ENCODE measurements around the gene STING1. TPM values are rescaled to one million over a fixed set of nuclear protein-coding genes. Genes with fewer than 3 reads are reported as not detected.
"Not testable (repeated sequence)": the region's sequence is repeated elsewhere in the genome, so short reads cannot be mapped to it uniquely, and the experiment has no call there.

STING1 gene
- total RNA-seq, 1 experiment from 2014 or later = 0.21 TPM

- no peaks in the 10 kb centered on the region; the same call in 1 of the 2 replicates for H3K27me3 ChIP-seq (ENCODE audit: control insufficient read depth, insufficient read depth, low read length)
- H3K4me3 ChIP-seq (ENCODE audit: insufficient read depth, low read depth, low read length) = no peak overlapping the region
- no peak for DNase-seq
- no peaks in the 10 kb centered on the region for H3K36me3 ChIP-seq (replicated peaks; ENCODE audit: control insufficient read depth, insufficient read depth, low read length)
These were observed 37.0 kb downstream of the STING1 start for GRCh38 chr5:139445325-139446170.

DNA sequence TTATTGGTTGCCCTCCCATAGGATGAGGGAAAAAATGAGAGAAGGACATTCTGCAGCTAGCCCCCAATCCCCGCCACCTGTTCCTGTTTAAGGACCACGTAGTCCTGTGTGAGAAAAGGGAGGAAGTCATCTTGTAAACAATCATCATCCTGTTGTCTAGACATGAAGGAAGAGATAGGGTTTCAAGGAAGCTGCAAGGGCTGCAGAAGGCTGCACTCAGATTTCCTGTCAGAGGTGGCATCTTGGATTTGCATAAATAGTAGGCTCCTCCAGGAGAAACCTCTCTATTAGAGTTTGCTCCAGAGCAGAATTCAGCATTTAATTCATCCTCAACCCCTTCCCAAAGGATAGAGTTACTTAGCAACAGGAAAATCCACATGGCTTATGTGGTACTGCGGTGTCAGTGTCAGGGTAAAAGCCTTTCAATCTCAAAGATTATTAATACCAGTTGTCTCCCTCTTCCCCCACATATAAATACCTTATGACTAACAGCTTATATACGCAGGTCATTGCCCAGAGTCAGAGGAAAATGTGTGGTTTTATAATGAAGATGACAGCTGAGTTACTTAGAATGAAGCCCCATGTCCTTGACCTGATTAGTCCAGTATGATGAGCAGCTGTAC is 38.6 kb downstream of the STING1 start:
- no peak for DNase-seq
- Histone ChIP-seq H3K4me3 (ENCODE audit: insufficient read depth, low read depth, low read length) (no peak overlapping the region), H3K36me3 (replicated peaks; ENCODE audit: control insufficient read depth, insufficient read depth, low read length) (no peaks in the 10 kb centered on the region), H3K27me3 (ENCODE audit: control insufficient read depth, insufficient read depth, low read length) (no peaks in the 10 kb centered on the region; the same call in 1 of the 2 replicates)

DNA sequence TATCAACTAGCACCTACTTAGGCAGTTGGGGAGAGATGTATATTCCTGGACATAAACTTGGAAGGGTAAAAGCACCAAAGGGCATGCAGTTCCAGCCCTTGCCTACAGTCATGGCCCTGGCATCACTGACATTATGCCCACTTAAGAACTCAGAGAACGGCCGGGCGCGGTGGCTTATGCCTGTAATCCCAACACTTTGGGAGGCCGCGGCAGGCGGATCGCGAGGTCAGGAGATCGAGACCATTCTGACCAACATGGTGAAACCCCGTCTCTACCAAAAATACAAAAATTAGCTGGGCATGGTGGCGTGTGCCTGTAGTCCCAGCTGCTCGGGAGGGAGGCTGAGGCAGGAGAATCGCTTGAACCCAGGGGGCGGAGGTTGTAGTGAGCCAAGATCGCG is 42.1 kb downstream of the STING1 start:
- H3K27me3 ChIP-seq (ENCODE audit: control insufficient read depth, insufficient read depth, low read length); H3K4me3 ChIP-seq (ENCODE audit: insufficient read depth, low read depth, low read length); H3K36me3 ChIP-seq (replicated peaks; ENCODE audit: control insufficient read depth, insufficient read depth, low read length); DNase-seq: not testable (repeated sequence)

DNA sequence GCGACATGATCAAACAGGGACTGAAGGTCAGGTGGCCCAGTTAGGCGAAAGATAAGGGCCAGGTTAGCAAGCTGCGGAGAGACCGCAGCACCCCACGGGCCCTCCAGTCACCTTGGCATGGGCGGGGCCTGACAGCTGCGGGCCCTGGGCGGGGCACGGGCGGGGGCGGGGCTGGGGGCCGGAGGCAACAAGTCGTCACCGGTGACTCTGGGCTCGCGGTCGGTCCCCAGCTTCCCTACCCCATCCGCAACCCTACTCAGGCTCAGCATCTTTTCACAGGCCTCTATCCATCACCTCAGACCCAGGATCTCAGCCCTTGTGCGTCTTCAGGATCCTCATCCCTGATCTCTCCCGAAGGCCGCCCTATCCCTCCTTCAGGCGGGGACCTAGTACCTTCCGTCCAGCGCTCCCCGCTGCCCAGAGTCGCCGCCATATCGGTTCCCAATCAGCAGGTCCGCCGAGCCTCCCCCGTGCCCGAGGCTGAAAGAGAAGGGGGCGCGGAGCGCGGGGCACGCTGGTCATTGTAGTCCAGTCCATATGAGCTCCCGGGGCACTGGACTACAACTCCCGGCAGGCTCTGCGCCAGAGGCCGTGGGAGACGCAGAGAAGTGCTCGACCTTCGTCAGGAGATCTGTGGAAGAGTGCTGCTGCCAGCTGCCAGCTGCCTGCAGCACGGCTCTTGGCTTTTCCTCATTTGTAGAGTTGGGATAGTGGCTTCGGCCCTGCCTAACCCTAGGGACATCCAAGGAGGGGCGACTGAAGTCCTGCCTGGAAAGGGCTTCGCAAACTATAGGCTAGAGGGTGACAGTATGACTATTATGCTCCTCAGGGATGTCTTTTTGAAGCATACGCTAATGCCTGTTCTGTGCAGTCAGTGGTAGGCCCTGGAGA is 43.3 kb downstream of the STING1 start, which contains the start of gene DNAJC18:
TSS of gene DNAJC18 (minus strand) at position 513 of the 891 bp plus-strand sequence. CDS start at position 433, 80 bp downstream.
- DNase-seq = peak; percentile 97

DNA sequence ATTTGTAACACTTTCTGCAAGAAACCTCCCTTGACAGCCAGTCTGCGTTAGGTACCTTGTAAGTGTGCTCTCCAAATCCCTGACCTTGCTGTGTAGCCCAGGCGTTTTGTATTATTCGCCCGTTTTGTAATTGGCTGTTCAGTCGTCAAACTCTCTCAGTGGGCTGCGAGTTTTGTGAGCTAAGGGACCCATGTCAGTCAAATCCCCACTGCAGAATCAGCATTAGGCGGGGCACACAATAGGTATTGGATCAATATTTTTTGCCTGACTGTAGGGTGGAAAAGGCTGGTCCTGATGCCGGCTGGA is 43.9 kb downstream of the STING1 start:
- Histone ChIP-seq H3K27me3 (ENCODE audit: control insufficient read depth, insufficient read depth, low read length) (no peaks in the 10 kb centered on the region; the same call in 1 of the 2 replicates), H3K4me3 (ENCODE audit: insufficient read depth, low read depth, low read length) (peak overlapping the region; percentile 83), H3K36me3 (replicated peaks; ENCODE audit: control insufficient read depth, insufficient read depth, low read length) (peaks cover 1% of the 10 kb centered on the region)
- no peak for DNase-seq

More for the DNA sequence above, 43.3 kb downstream of the STING1 start, which contains the start of gene DNAJC18:
- Histone ChIP-seq H3K36me3 (replicated peaks; ENCODE audit: control insufficient read depth, insufficient read depth, low read length) (peaks cover under 1% of the 10 kb centered on the region), H3K4me3 (ENCODE audit: insufficient read depth, low read depth, low read length) (peak within 1 kb of the TSS; percentile 83), H3K27me3 (ENCODE audit: control insufficient read depth, insufficient read depth, low read length) (no peaks in the 10 kb centered on the region; the same call in 1 of the 2 replicates)

- no peak for DNase-seq
- Histone ChIP-seq H3K27me3 (ENCODE audit: control insufficient read depth, insufficient read depth, low read length) (no peaks in the 10 kb centered on the region), H3K36me3 (replicated peaks; ENCODE audit: control insufficient read depth, insufficient read depth, low read length) (peaks cover 3% of the 10 kb centered on the region), H3K4me3 (ENCODE audit: insufficient read depth, low read depth, low read length) (no peak overlapping the region)
These were observed 46.9 kb downstream of the STING1 start for GRCh38 chr5:139435676-139436075.

DNA sequence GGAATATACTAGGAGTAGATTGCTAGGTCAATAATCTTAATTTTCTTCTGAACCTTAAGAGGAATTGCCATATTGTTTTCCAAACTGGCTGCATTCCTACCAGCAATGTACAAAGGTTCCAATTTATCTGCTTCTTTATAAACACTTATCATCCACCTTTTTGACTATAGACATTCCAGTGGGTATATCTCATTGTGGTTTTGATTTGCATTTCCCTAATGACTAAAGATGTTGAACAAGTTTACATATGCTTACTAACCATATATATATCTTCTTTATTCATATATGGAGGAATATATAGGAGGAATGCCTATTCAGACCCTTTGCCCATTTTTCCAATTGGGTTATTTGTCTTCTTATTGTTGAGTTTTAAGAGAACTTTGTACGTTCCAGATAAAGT is 50.9 kb downstream of the STING1 start:
- Histone ChIP-seq H3K36me3 (replicated peaks; ENCODE audit: control insufficient read depth, insufficient read depth, low read length) (peaks cover 3% of the 10 kb centered on the region), H3K4me3 (ENCODE audit: insufficient read depth, low read depth, low read length) (no peak overlapping the region), H3K27me3 (ENCODE audit: control insufficient read depth, insufficient read depth, low read length) (no peaks in the 10 kb centered on the region)
- DNase-seq = no peak

DNA sequence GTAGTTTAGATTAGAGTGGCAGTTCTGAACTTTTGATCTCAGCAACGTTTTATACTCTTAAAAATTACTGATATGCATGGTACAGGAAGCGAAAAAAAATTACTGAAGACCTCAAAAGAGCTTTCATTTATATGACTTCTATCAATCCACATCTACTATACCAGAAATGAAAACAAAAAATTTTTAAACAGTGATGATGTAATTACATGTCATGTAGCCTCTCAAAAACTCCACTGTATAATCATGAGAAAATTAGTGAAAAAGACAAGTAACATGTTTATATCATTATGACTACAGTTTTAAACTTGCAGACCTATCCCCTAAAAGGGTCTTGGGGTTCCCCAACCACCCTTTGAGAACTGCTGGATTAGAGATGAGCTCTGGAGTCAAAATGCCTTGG is 52.5 kb downstream of the STING1 start:
- Histone ChIP-seq H3K27me3 (ENCODE audit: control insufficient read depth, insufficient read depth, low read length) (no peaks in the 10 kb centered on the region), H3K4me3 (ENCODE audit: insufficient read depth, low read depth, low read length) (no peak overlapping the region), H3K36me3 (replicated peaks; ENCODE audit: control insufficient read depth, insufficient read depth, low read length) (peaks cover 5% of the 10 kb centered on the region)
- DNase-seq = no peak

GRCh38 chr5:139426203-139426885 is 56.2 kb downstream of the STING1 start:
- no peak overlapping the region for H3K4me3 ChIP-seq (ENCODE audit: insufficient read depth, low read depth, low read length)
- H3K27me3 ChIP-seq (ENCODE audit: control insufficient read depth, insufficient read depth, low read length) = no peaks in the 10 kb centered on the region
- no peak for DNase-seq
- peaks cover 3% of the 10 kb centered on the region for H3K36me3 ChIP-seq (replicated peaks; ENCODE audit: control insufficient read depth, insufficient read depth, low read length)

Other genes starting within 250 kb of the STING1 start
- 228 and 239 TPM in 2 replicates for gene MATR3, start 189.0 kb downstream of the STING1 start, total RNA-seq (2014; rRNA removed; shearing (Covaris generic))
- gene PAIP2, start 140.9 kb downstream of the STING1 start, total RNA-seq (2014; rRNA removed; shearing (Covaris generic)) = 50.9 and 57.0 TPM in 2 replicates
- gene SLC23A1, start 99.5 kb downstream of the STING1 start, total RNA-seq (2014; rRNA removed; shearing (Covaris generic)) = not detected in 2 replicates
- 0.18 TPM in 1 of 2 replicates, not detected in the other for gene MZB1, start 92.8 kb downstream of the STING1 start, total RNA-seq (2014; rRNA removed; shearing (Covaris generic))
- gene PROB1, start 87.7 kb downstream of the STING1 start, total RNA-seq (2014; rRNA removed; shearing (Covaris generic)) = 1.4 and 1.7 TPM in 2 replicates
- gene SPATA24, start 78.7 kb downstream of the STING1 start, total RNA-seq (2014; rRNA removed; shearing (Covaris generic)) = 7.7 and 8.6 TPM in 2 replicates
- gene DNAJC18, start 43.2 kb downstream of the STING1 start, total RNA-seq (2014; rRNA removed; shearing (Covaris generic)) = 6.3 and 9.8 TPM in 2 replicates
- 4.6 and 6.4 TPM in 2 replicates for gene ECSCR, start 20.0 kb downstream of the STING1 start, total RNA-seq (2014; rRNA removed; shearing (Covaris generic))
- gene SMIM33, start 11.8 kb downstream of the STING1 start, total RNA-seq (2014; rRNA removed; shearing (Covaris generic)) = not detected in 2 replicates
- gene UBE2D2, start 78.6 kb upstream of the STING1 start, total RNA-seq (2014; rRNA removed; shearing (Covaris generic)) = 150 and 167 TPM in 2 replicates
- gene CXXC5, start 165.6 kb upstream of the STING1 start, total RNA-seq (2014; rRNA removed; shearing (Covaris generic)) = 150 and 154 TPM in 2 replicates

All from H7 (cell line).